ENCODE measurements around the gene CERS6.

Gene CERS6

GRCh38 chr2:168470320-168471162 lies 14.5 kb downstream of the CERS6 start:
- H3K9ac ChIP-seq (ENCODE audit: low read length), result no peak overlapping the region
- H3K9me3 ChIP-seq (ENCODE audit: control insufficient read depth, low read depth, low read length), result no peaks in the 10 kb centered on the region
- peaks cover 48% of the 10 kb centered on the region for H3K4me1 ChIP-seq (ENCODE audit: control insufficient read depth, low read depth, low read length)
- H3K27ac ChIP-seq (ENCODE audit: low read length), result no peak overlapping the region
- no peak overlapping the region for H3K4me3 ChIP-seq (ENCODE audit: low read length)
- no peaks in the 10 kb centered on the region for H3K36me3 ChIP-seq (ENCODE audit: control insufficient read depth, low read depth, low read length)
- H3K27me3 ChIP-seq (ENCODE audit: control insufficient read depth, insufficient read depth, low read length), result no peaks in the 10 kb centered on the region

GRCh38 chr2:168471163-168471475 lies 15.0 kb downstream of the CERS6 start:
- Histone ChIP-seq H3K36me3 (ENCODE audit: control insufficient read depth, low read depth, low read length) (no peaks in the 10 kb centered on the region), H3K9ac (ENCODE audit: low read length) (no peak overlapping the region), H3K4me1 (ENCODE audit: control insufficient read depth, low read depth, low read length) (peaks cover 42% of the 10 kb centered on the region), H3K9me3 (ENCODE audit: control insufficient read depth, low read depth, low read length) (no peaks in the 10 kb centered on the region), H3K27me3 (ENCODE audit: control insufficient read depth, insufficient read depth, low read length) (no peaks in the 10 kb centered on the region), H3K27ac (ENCODE audit: low read length) (no peak overlapping the region), H3K4me3 (ENCODE audit: low read length) (no peak overlapping the region)

- no peaks in the 10 kb centered on the region for H3K9me3 ChIP-seq (ENCODE audit: control insufficient read depth, low read depth, low read length)
- H3K36me3 ChIP-seq (ENCODE audit: control insufficient read depth, low read depth, low read length), result no peaks in the 10 kb centered on the region
- no peaks in the 10 kb centered on the region for H3K27me3 ChIP-seq (ENCODE audit: control insufficient read depth, insufficient read depth, low read length)
- no peak overlapping the region for H3K27ac ChIP-seq (ENCODE audit: low read length)
- H3K9ac ChIP-seq (ENCODE audit: low read length), result no peak overlapping the region
- H3K4me3 ChIP-seq (ENCODE audit: low read length), result no peak overlapping the region
- peaks cover 15% of the 10 kb centered on the region for H3K4me1 ChIP-seq (ENCODE audit: control insufficient read depth, low read depth, low read length)
Measured at GRCh38 chr2:168475636-168476035, 19.6 kb downstream of the CERS6 start.

- no peak overlapping the region for H3K9ac ChIP-seq (ENCODE audit: low read length)
- peaks cover 6% of the 10 kb centered on the region for H3K4me1 ChIP-seq (ENCODE audit: control insufficient read depth, low read depth, low read length)
- no peak overlapping the region for H3K4me3 ChIP-seq (ENCODE audit: low read length)
- H3K36me3 ChIP-seq (ENCODE audit: control insufficient read depth, low read depth, low read length), result no peaks in the 10 kb centered on the region
- no peaks in the 10 kb centered on the region for H3K9me3 ChIP-seq (ENCODE audit: control insufficient read depth, low read depth, low read length)
- no peak overlapping the region for H3K27ac ChIP-seq (ENCODE audit: low read length)
- no peaks in the 10 kb centered on the region for H3K27me3 ChIP-seq (ENCODE audit: control insufficient read depth, insufficient read depth, low read length)
Measured at GRCh38 chr2:168478206-168478605, 22.1 kb downstream of the CERS6 start.

- H3K9ac ChIP-seq (ENCODE audit: low read length), result no peak overlapping the region
- no peaks in the 10 kb centered on the region for H3K36me3 ChIP-seq (ENCODE audit: control insufficient read depth, low read depth, low read length)
- H3K27ac ChIP-seq (ENCODE audit: low read length), result no peak overlapping the region
- no peaks in the 10 kb centered on the region for H3K27me3 ChIP-seq (ENCODE audit: control insufficient read depth, insufficient read depth, low read length)
- no peak overlapping the region for H3K4me3 ChIP-seq (ENCODE audit: low read length)
- no peaks in the 10 kb centered on the region for H3K9me3 ChIP-seq (ENCODE audit: control insufficient read depth, low read depth, low read length)
- peaks cover 6% of the 10 kb centered on the region for H3K4me1 ChIP-seq (ENCODE audit: control insufficient read depth, low read depth, low read length)
Measured at GRCh38 chr2:168480356-168480755, 24.3 kb downstream of the CERS6 start.

- Histone ChIP-seq H3K4me3 (ENCODE audit: low read length) (no peak overlapping the region), H3K4me1 (ENCODE audit: control insufficient read depth, low read depth, low read length) (peaks cover 7% of the 10 kb centered on the region), H3K27me3 (ENCODE audit: control insufficient read depth, insufficient read depth, low read length) (no peaks in the 10 kb centered on the region), H3K27ac (ENCODE audit: low read length) (no peak overlapping the region), H3K36me3 (ENCODE audit: control insufficient read depth, low read depth, low read length) (no peaks in the 10 kb centered on the region), H3K9ac (ENCODE audit: low read length) (no peak overlapping the region), H3K9me3 (ENCODE audit: control insufficient read depth, low read depth, low read length) (no peaks in the 10 kb centered on the region)
Measured at GRCh38 chr2:168480825-168481585, 24.9 kb downstream of the CERS6 start.

- H3K9ac ChIP-seq (ENCODE audit: low read length), result no peak overlapping the region
- H3K9me3 ChIP-seq (ENCODE audit: control insufficient read depth, low read depth, low read length), result no peaks in the 10 kb centered on the region
- H3K36me3 ChIP-seq (ENCODE audit: control insufficient read depth, low read depth, low read length), result no peaks in the 10 kb centered on the region
- H3K4me3 ChIP-seq (ENCODE audit: low read length), result no peak overlapping the region
- H3K27ac ChIP-seq (ENCODE audit: low read length), result no peak overlapping the region
- peaks cover 14% of the 10 kb centered on the region for H3K4me1 ChIP-seq (ENCODE audit: control insufficient read depth, low read depth, low read length)
- H3K27me3 ChIP-seq (ENCODE audit: control insufficient read depth, insufficient read depth, low read length), result no peaks in the 10 kb centered on the region
Measured at GRCh38 chr2:168482269-168482668, 26.2 kb downstream of the CERS6 start.

- H3K4me1 ChIP-seq (ENCODE audit: control insufficient read depth, low read depth, low read length), result peaks cover 9% of the 10 kb centered on the region
- no peak overlapping the region for H3K27ac ChIP-seq (ENCODE audit: low read length)
- no peaks in the 10 kb centered on the region for H3K9me3 ChIP-seq (ENCODE audit: control insufficient read depth, low read depth, low read length)
- H3K27me3 ChIP-seq (ENCODE audit: control insufficient read depth, insufficient read depth, low read length), result no peaks in the 10 kb centered on the region
- no peak overlapping the region for H3K4me3 ChIP-seq (ENCODE audit: low read length)
- no peak overlapping the region for H3K9ac ChIP-seq (ENCODE audit: low read length)
- no peaks in the 10 kb centered on the region for H3K36me3 ChIP-seq (ENCODE audit: control insufficient read depth, low read depth, low read length)
Measured at GRCh38 chr2:168482952-168483831, 27.1 kb downstream of the CERS6 start.

GRCh38 chr2:168486477-168486876 lies 30.4 kb downstream of the CERS6 start:
- no peak overlapping the region for H3K9ac ChIP-seq (ENCODE audit: low read length)
- H3K4me1 ChIP-seq (ENCODE audit: control insufficient read depth, low read depth, low read length), result peaks cover 30% of the 10 kb centered on the region
- no peaks in the 10 kb centered on the region for H3K9me3 ChIP-seq (ENCODE audit: control insufficient read depth, low read depth, low read length)
- peak overlapping the region; percentile 21 for H3K27ac ChIP-seq (ENCODE audit: low read length)
- H3K4me3 ChIP-seq (ENCODE audit: low read length), result no peak overlapping the region
- H3K36me3 ChIP-seq (ENCODE audit: control insufficient read depth, low read depth, low read length), result no peaks in the 10 kb centered on the region
- no peaks in the 10 kb centered on the region for H3K27me3 ChIP-seq (ENCODE audit: control insufficient read depth, insufficient read depth, low read length)

- Histone ChIP-seq H3K27ac (ENCODE audit: low read length) (peak overlapping the region; percentile 30), H3K9ac (ENCODE audit: low read length) (peak overlapping the region; percentile 24), H3K4me3 (ENCODE audit: low read length) (peak overlapping the region; percentile 28), H3K27me3 (ENCODE audit: control insufficient read depth, insufficient read depth, low read length) (no peaks in the 10 kb centered on the region), H3K36me3 (ENCODE audit: control insufficient read depth, low read depth, low read length) (no peaks in the 10 kb centered on the region), H3K4me1 (ENCODE audit: control insufficient read depth, low read depth, low read length) (peaks cover 30% of the 10 kb centered on the region), H3K9me3 (ENCODE audit: control insufficient read depth, low read depth, low read length) (no peaks in the 10 kb centered on the region)
Measured at GRCh38 chr2:168490015-168490874, 34.2 kb downstream of the CERS6 start.

Data from iPS-18a (cell line).